Measurements from ENCODE around the gene DAB2IP.

- TF ChIP-seq CTCF (conservative IDR thresholded peaks at IDR 0.05 in 1 of 2, IDR thresholded peaks at IDR 0.05 in 1 of 2; ENCODE audit: low read depth in 1 of 2, low read length in 2 of 2) (peak; percentile 58 to 72), EZH2 (IDR thresholded peaks at IDR 0.05; ENCODE audit: low read length, missing control alignments) (no peak)
These were observed 83.8 kb downstream of the DAB2IP start for GRCh38 chr9:121735065-121735792.
